H9 (cell line): ENCODE data around the gene SRSF6. TPM values are rescaled to one million over a fixed set of nuclear protein-coding genes. Genes with fewer than 3 reads are reported as not detected.

Experiments
- DNase-seq: peaks from one replicate; pipeline ENCODE4 v3.0.0-alpha.2; 2017
- H2AFZ ChIP-seq: one replicate; pipeline ENCODE4 v1.6.1; 2013; ENCODE audit warnings: mild to moderate bottlenecking, low read length, control low read depth, moderate library complexity
- H2AK5ac ChIP-seq: 2 replicates; pipeline ENCODE4 v1.6.1; 2013; ENCODE audit warnings: low read length, control low read depth, mixed read lengths; ENCODE audit not compliant: insufficient read length
- H2BK120ac ChIP-seq: one replicate; pipeline ENCODE4 v1.6.1; 2013; ENCODE audit warnings: low read depth, mild to moderate bottlenecking, low read length, control low read depth, inconsistent platforms; ENCODE audit not compliant: poor library complexity, severe bottlenecking
- H2BK12ac ChIP-seq: 2 replicates; pipeline ENCODE4 v1.6.1; 2013; ENCODE audit warnings: low read length, control low read depth, mixed read lengths, low read depth; ENCODE audit not compliant: insufficient read length
- H2BK15ac ChIP-seq: 2 replicates; pipeline ENCODE4 v1.6.1; 2013; ENCODE audit warnings: low read depth, low read length, control low read depth
- H2BK20ac ChIP-seq: one replicate; pipeline ENCODE4 v1.6.1; 2013; ENCODE audit warnings: low read depth, mild to moderate bottlenecking, low read length, control low read depth, inconsistent platforms; ENCODE audit not compliant: poor library complexity, severe bottlenecking
- H2BK5ac ChIP-seq: 2 replicates; pipeline ENCODE4 v1.6.1; 2013; ENCODE audit warnings: low read length, control low read depth, mixed read lengths; ENCODE audit not compliant: insufficient read length
- H3K14ac ChIP-seq: 2 replicates; pipeline ENCODE4 v1.6.1; 2013; ENCODE audit warnings: low read length, control low read depth; ENCODE audit not compliant: insufficient read depth
- H3K18ac ChIP-seq: 2 replicates; pipeline ENCODE4 v1.6.1; 2013; ENCODE audit warnings: low read depth, mild to moderate bottlenecking, mixed read lengths, low read length, control low read depth; ENCODE audit not compliant: insufficient read length
- H3K23ac ChIP-seq: 2 replicates; pipeline ENCODE4 v1.6.1; 2013; ENCODE audit warnings: low read length, control low read depth, mixed read lengths, low read depth; ENCODE audit not compliant: insufficient read length
- H3K23me2 ChIP-seq: 2 replicates; pipeline ENCODE4 v1.6.1; 2013; ENCODE audit warnings: low read depth, mild to moderate bottlenecking, mixed read lengths, low read length, control low read depth; ENCODE audit not compliant: insufficient read length, poor library complexity, severe bottlenecking
- H3K27ac ChIP-seq: 2 replicates; pipeline ENCODE4 v1.5.1; 2013; ENCODE audit warnings: low read length, control low read depth, mixed read lengths, low read depth; ENCODE audit not compliant: insufficient read length
- H3K27me3 ChIP-seq: 2 replicates; pipeline ENCODE4 v1.6.1; 2013; ENCODE audit warnings: low read length, control low read depth, inconsistent platforms; ENCODE audit not compliant: insufficient read depth
- H3K4ac ChIP-seq: 2 replicates; pipeline ENCODE4 v1.6.1; 2013; ENCODE audit warnings: low read depth, mild to moderate bottlenecking, control low read depth, inconsistent platforms, low read length, moderate library complexity
- H3K4me1 ChIP-seq: 2 replicates; pipeline ENCODE4 v1.6.1; 2013; ENCODE audit warnings: low read length, control low read depth, inconsistent platforms; ENCODE audit not compliant: insufficient read depth
- H3K4me2 ChIP-seq: 2 replicates; pipeline ENCODE4 v1.6.1; 2013; ENCODE audit warnings: low read length, control low read depth, mixed read lengths; ENCODE audit not compliant: insufficient read length, insufficient read depth
- H3K56ac ChIP-seq: 2 replicates; pipeline ENCODE4 v1.6.1; 2013; ENCODE audit warnings: low read depth, mild to moderate bottlenecking, mixed read lengths, low read length, control low read depth; ENCODE audit not compliant: insufficient read length
- H3K79me1 ChIP-seq: 2 replicates; pipeline ENCODE4 v1.6.1; 2013; ENCODE audit warnings: low read depth, mild to moderate bottlenecking, moderate library complexity, low read length, control low read depth, inconsistent platforms; ENCODE audit not compliant: insufficient read depth, poor library complexity, severe bottlenecking
- H3K79me2 ChIP-seq: 2 replicates; pipeline ENCODE4 v1.6.1; 2013; ENCODE audit warnings: low read length, control low read depth, inconsistent platforms; ENCODE audit not compliant: insufficient read depth
- H3K9ac ChIP-seq: 2 replicates; pipeline ENCODE4 v1.6.1; 2013; ENCODE audit warnings: low read length, control low read depth, mixed read lengths; ENCODE audit not compliant: insufficient read length; ENCODE audit errors: extremely low read depth
- H3K9me3 ChIP-seq: one replicate; pipeline ENCODE4 v1.6.1; 2013; ENCODE audit warnings: low read depth, low read length, inconsistent platforms; ENCODE audit not compliant: control insufficient read depth
- H3T11ph ChIP-seq: one replicate; pipeline ENCODE4 v1.6.1; 2013; ENCODE audit warnings: mild to moderate bottlenecking, low read length, control low read depth, inconsistent platforms
- H4K20me1 ChIP-seq: one replicate; pipeline ENCODE4 v1.6.1; 2013; ENCODE audit not compliant: control insufficient read depth, insufficient read length, insufficient read depth
- H4K5ac ChIP-seq: 2 replicates; pipeline ENCODE4 v1.6.1; 2013; ENCODE audit warnings: low read depth, mild to moderate bottlenecking, mixed read lengths, low read length, control low read depth; ENCODE audit not compliant: insufficient read length
- H4K8ac ChIP-seq: replicated peaks from 2 replicates; pipeline ENCODE4 v1.6.1; 2013; ENCODE audit warnings: low read length, control low read depth, mixed read lengths, low read depth; ENCODE audit not compliant: insufficient read length
- H4K91ac ChIP-seq: 2 replicates; pipeline ENCODE4 v1.6.1; 2013; ENCODE audit warnings: low read depth, mild to moderate bottlenecking, moderate library complexity, mixed read lengths, low read length, control low read depth; ENCODE audit not compliant: insufficient read length
- H3K27ac Mint-ChIP-seq, 3 experiments: 2 replicates in 2 of 3; 3 replicates in 1 of 3; pipeline ENCODE4 v1.8.0; 2020 to 2021; ENCODE audit warnings: mixed read lengths in 3 of 3, mild to moderate bottlenecking in 1 of 3, moderate library complexity in 1 of 3
- H3K27me3 Mint-ChIP-seq: 2 replicates; pipeline ENCODE4 v1.8.0; 2021; ENCODE audit warnings: low read depth, mild to moderate bottlenecking, moderate library complexity, mixed read lengths
- H3K36me3 Mint-ChIP-seq, 3 experiments: 2 replicates in 2 of 3; 3 replicates in 1 of 3; pipeline ENCODE4 v1.8.0; 2020 to 2021; ENCODE audit warnings: low read depth in 3 of 3, mixed read lengths in 3 of 3; ENCODE audit not compliant: insufficient read depth in 1 of 3
- H3K4me1 Mint-ChIP-seq, 2 experiments: 2 replicates each; pipeline ENCODE4 v1.8.0; 2020; ENCODE audit warnings: mixed read lengths in 2 of 2
- H3K4me3 Mint-ChIP-seq, 2 experiments: 2 replicates in 1 of 2; 3 replicates in 1 of 2; pipeline ENCODE4 v1.8.0; 2020 to 2021; ENCODE audit warnings: mild to moderate bottlenecking in 2 of 2, mixed read lengths in 2 of 2, moderate library complexity in 1 of 2
- H3K9me3 Mint-ChIP-seq, 2 experiments: 2 replicates in 1 of 2; 3 replicates in 1 of 2; pipeline ENCODE4 v1.8.0; 2020; ENCODE audit warnings: mild to moderate bottlenecking in 2 of 2, mixed read lengths in 2 of 2, moderate library complexity in 1 of 2
- CTCF ChIP-seq: fragments of 200-600 bp; sonication (generic); conservative IDR thresholded peaks from 3 replicates; pipeline ENCODE4 v1.8.0; 2021; ENCODE audit warnings: antibody characterized with exemption, mild to moderate bottlenecking
- WGBS: extraction: QIAGEN DNeasy Blood & Tissue Kit; methylation state at CpG from one replicate; pipeline ENCODE4 v1.1.7; 2013; ENCODE audit warnings: missing lambda C conversion rate, low lambda C conversion rate, mixed read lengths; ENCODE audit not compliant: insufficient read length; ENCODE audit errors: extremely low coverage; 5-methylcytosine and 5-hydroxymethylcytosine counted together
- total RNA-seq: library from RNA; stranded (reverse); gene quantifications from 2 replicates; pipeline ENCODE4 v1.2.1, GENCODE V29; 2021

Gene SRSF6
- total RNA-seq, 1 experiment from 2014 or later, result 336 TPM

GRCh38 chr20:43433250-43433854 is 24.3 kb upstream of the SRSF6 start:
- TF ChIP-seq CTCF, result no peak
- Histone ChIP-seq H4K91ac (no peak overlapping the region), H3K9ac (no peak overlapping the region), H3K56ac (no peak overlapping the region), H2BK15ac (no peak overlapping the region), H3K27me3 (no peaks in the 10 kb centered on the region), H3K4me1 (peaks cover 5% of the 10 kb centered on the region; the same call in 1 of the 2 replicates), H3K14ac (no peak overlapping the region), H2BK20ac (no peak overlapping the region), H2AFZ (no peak overlapping the region), H3K27ac (no peak overlapping the region), H3K4me2 (no peak overlapping the region), H2BK12ac (no peak overlapping the region), H3T11ph (no peak overlapping the region), H2BK5ac (no peak overlapping the region), H3K23me2 (no peaks in the 10 kb centered on the region), H4K8ac (no peak overlapping the region), H3K23ac (no peak overlapping the region), H2BK120ac (no peak overlapping the region), H3K4ac (no peak overlapping the region), H4K5ac (no peak overlapping the region), H4K20me1 (no peaks in the 10 kb centered on the region), H3K79me2 (no peaks in the 10 kb centered on the region), H3K9me3 (no peaks in the 10 kb centered on the region), H2AK5ac (no peak overlapping the region), H3K18ac (no peak overlapping the region), H3K79me1 (no peaks in the 10 kb centered on the region)
- peaks cover 13% of the 10 kb centered on the region for H3K27me3 Mint-ChIP-seq
- 100% methylated on average over 2 of the region's 4 CpGs for WGBS
- DNase-seq, result no peak
- H3K36me3 Mint-ChIP-seq, result no peaks in the 10 kb centered on the region
- H3K9me3 Mint-ChIP-seq, result no peaks in the 10 kb centered on the region; a peak in 1 of 5 replicates
- no peak overlapping the region for H3K27ac Mint-ChIP-seq
- peaks cover 18% of the 10 kb centered on the region in 2 experiments for H3K4me1 Mint-ChIP-seq
- no peak overlapping the region for H3K4me3 Mint-ChIP-seq
